Neural cell (in vitro differentiated cells): ENCODE data around the gene PDK2. TPM values are rescaled to one million over a fixed set of nuclear protein-coding genes. Genes with fewer than 3 reads are reported as not detected.

ENCODE experiments used
- H2AFZ ChIP-seq: fragments of 200-600, 300-800 bp; sonication (generic), shearing (Covaris generic); 2 replicates; pipeline ENCODE4 v1.6.0; 2014; ENCODE audit warnings: low read depth, mild to moderate bottlenecking, antibody characterized with exemption, low read length, moderate library complexity
- H3F3A ChIP-seq: fragments of 200-600 bp; shearing (Covaris generic); 2 replicates; pipeline ENCODE4 v1.6.1; 2016; ENCODE audit warnings: mild to moderate bottlenecking, moderate library complexity, mixed read lengths, antibody characterized with exemption, low read length; ENCODE audit not compliant: insufficient read depth, poor library complexity, severe bottlenecking
- H3K27ac ChIP-seq: fragments of 200-600, 300-800 bp; sonication (generic), shearing (Covaris generic); 2 replicates; pipeline ENCODE4 v1.5.1; 2014; ENCODE audit warnings: mild to moderate bottlenecking, low read length, moderate library complexity
- H3K27me3 ChIP-seq: fragments of 300-800, 200-600 bp; sonication (generic), shearing (Covaris generic); 2 replicates; pipeline ENCODE4 v1.6.0; 2014; ENCODE audit warnings: mild to moderate bottlenecking, low read depth, low read length, moderate library complexity; ENCODE audit not compliant: insufficient read depth
- H3K36me3 ChIP-seq: fragments of 300-800, 200-600 bp; sonication (generic), shearing (Covaris generic); 2 replicates; pipeline ENCODE4 v1.5.1; 2014; ENCODE audit warnings: mild to moderate bottlenecking, antibody characterized with exemption, low read length, moderate library complexity; ENCODE audit not compliant: insufficient read depth
- H3K4me2 ChIP-seq: fragments of 300-800, 200-600 bp; sonication (generic), shearing (Covaris generic); 2 replicates; pipeline ENCODE4 v1.6.0; 2014; ENCODE audit warnings: mild to moderate bottlenecking, low read length
- H3K4me3 ChIP-seq: fragments of 300-800, 200-600 bp; sonication (generic), shearing (Covaris generic); 2 replicates; pipeline ENCODE4 v1.5.1; 2014; ENCODE audit warnings: mild to moderate bottlenecking, low read length, moderate library complexity
- H3K79me2 ChIP-seq: fragments of 200-600 bp; shearing (Covaris generic); replicated peaks from 2 replicates; pipeline ENCODE4 v1.6.0; 2014; ENCODE audit warnings: mild to moderate bottlenecking, low read length, moderate library complexity; ENCODE audit not compliant: insufficient read depth
- H3K9ac ChIP-seq: fragments of 300-800, 200-600 bp; sonication (generic), shearing (Covaris generic); 2 replicates; pipeline ENCODE4 v1.6.1; 2016; ENCODE audit warnings: mild to moderate bottlenecking, low read length, mixed read lengths
- H3K9me2 ChIP-seq: fragments of 200-600 bp; shearing (Covaris generic); 2 replicates; pipeline ENCODE4 v1.6.1; 2016; ENCODE audit warnings: mild to moderate bottlenecking, low read length, mixed read lengths; ENCODE audit not compliant: insufficient read depth
- H3K9me3 ChIP-seq: fragments of 200-600, 300-800 bp; sonication (generic), shearing (Covaris generic); 2 replicates; pipeline ENCODE4 v1.6.1; 2016; ENCODE audit warnings: mild to moderate bottlenecking, mixed run types, low read length, moderate library complexity, mixed read lengths
- H4K20me1 ChIP-seq: fragments of 200-600 bp; shearing (Covaris generic); 2 replicates; pipeline ENCODE4 v1.6.1; 2016; ENCODE audit warnings: mild to moderate bottlenecking, mixed run types; ENCODE audit not compliant: insufficient read depth
- CTCF ChIP-seq: fragments of 450-650 bp; IDR thresholded peaks from 2 replicates; pipeline ENCODE4 v1.5.1; 2014; ENCODE audit warnings: antibody characterized with exemption, mild to moderate bottlenecking, moderate library complexity; ENCODE audit not compliant: poor library complexity, severe bottlenecking
- EP300 ChIP-seq: fragments of 450-650 bp; conservative IDR thresholded peaks from 2 replicates; pipeline ENCODE4 v1.6.1; 2014; ENCODE audit warnings: antibody characterized with exemption, mild to moderate bottlenecking, moderate library complexity; ENCODE audit not compliant: poor library complexity, severe bottlenecking
- EZH2 ChIP-seq: fragments of 200-600, 300-800 bp; shearing (Covaris generic), sonication (generic); IDR thresholded peaks from 2 replicates; pipeline ENCODE4 v1.6.1; 2014; ENCODE audit warnings: antibody characterized with exemption, low read length, borderline replicate concordance, mild to moderate bottlenecking; ENCODE audit not compliant: insufficient read depth, poor library complexity, severe bottlenecking
- MXI1 ChIP-seq: fragments of 450-650 bp; conservative IDR thresholded peaks from 2 replicates; pipeline ENCODE4 v1.6.1; 2014; ENCODE audit warnings: antibody characterized with exemption, mild to moderate bottlenecking; ENCODE audit not compliant: poor library complexity, severe bottlenecking
- POLR2AphosphoS5 ChIP-seq: IDR thresholded peaks from 2 replicates; pipeline ENCODE4 v1.6.1; 2012
- RAD21 ChIP-seq: fragments of 450-650 bp; conservative IDR thresholded peaks from 2 replicates; pipeline ENCODE4 v1.6.1; 2014; ENCODE audit warnings: antibody characterized with exemption, mild to moderate bottlenecking, moderate library complexity
- REST ChIP-seq: IDR thresholded peaks from 2 replicates; pipeline ENCODE4 v1.6.1; 2012; ENCODE audit warnings: borderline replicate concordance
- SMC3 ChIP-seq: fragments of 450-650 bp; conservative IDR thresholded peaks from 2 replicates; pipeline ENCODE4 v1.6.1; 2014; ENCODE audit warnings: antibody characterized with exemption, mild to moderate bottlenecking, moderate library complexity; ENCODE audit not compliant: poor library complexity
- TAF1 ChIP-seq: IDR thresholded peaks from 2 replicates; pipeline ENCODE4 v1.6.1; 2012; ENCODE audit warnings: low read depth
- polyA plus RNA-seq: library from polyadenylated mRNA; depleted of rRNA; stranded (reverse); fragments of >200 nt; gene quantifications from 2 replicates; pipeline ENCODE4 v1.2.3, GENCODE V29; 2014

Gene PDK2
- polyA plus RNA-seq, 1 donor from 2014 or later = 36.2 TPM

- Histone ChIP-seq H3K27ac (peak overlapping the region; percentile 78), H3K36me3 (no peaks in the 10 kb centered on the region)
- TF ChIP-seq RAD21 = no peak
- TF ChIP-seq POLR2AphosphoS5 = peak; percentile 7
- TF ChIP-seq MXI1 = no peak
Measured at GRCh38 chr17:50055055-50055425, 40.1 kb upstream of the PDK2 start.

GRCh38 chr17:50055426-50056216 lies 39.5 kb upstream of the PDK2 start, which contains the start of gene ITGA3:
Gene ITGA3 (plus strand): TSS chr17:50056110. CDS start chr17:50056440, 330 bp downstream.
- peak within 1 kb of the TSS; percentile 78 for H3K27ac ChIP-seq
- H3K9me2 ChIP-seq = no peaks in the 10 kb centered on the region
- no peaks in the 10 kb centered on the region for H3K9me3 ChIP-seq
- peak within 1 kb of the TSS; percentile 95 for H3K4me3 ChIP-seq
- no peaks in the 10 kb centered on the region for H3K27me3 ChIP-seq
- H3K9ac ChIP-seq = peak within 1 kb of the TSS; percentile 85
- H3K36me3 ChIP-seq = no peaks in the 10 kb centered on the region
- TF ChIP-seq EZH2 (no peak), POLR2AphosphoS5 (peak; percentile 15)
- H4K20me1 ChIP-seq = no peaks in the 10 kb centered on the region
- peaks cover 4% of the 10 kb centered on the region for H3F3A ChIP-seq
- H3K79me2 ChIP-seq = no peaks in the 10 kb centered on the region
- peak within 1 kb of the TSS; percentile 92 for H3K4me2 ChIP-seq
- peak within 1 kb of the TSS; percentile 73 for H2AFZ ChIP-seq

More at GRCh38 chr17:50055055-50055425, 40.1 kb upstream of the PDK2 start:
- peak overlapping the region; percentile 92 for H3K4me2 ChIP-seq
- peak overlapping the region; percentile 85 for H3K9ac ChIP-seq
- no peaks in the 10 kb centered on the region for H3K9me2 ChIP-seq
- peak overlapping the region; percentile 95 for H3K4me3 ChIP-seq
- no peaks in the 10 kb centered on the region for H3K9me3 ChIP-seq
- H4K20me1 ChIP-seq = no peaks in the 10 kb centered on the region
- no peaks in the 10 kb centered on the region for H3K27me3 ChIP-seq
- H2AFZ ChIP-seq = peak overlapping the region; percentile 73
- no peaks in the 10 kb centered on the region for H3K79me2 ChIP-seq
- peaks cover 4% of the 10 kb centered on the region for H3F3A ChIP-seq

GRCh38 chr17:50056217-50056960 lies 38.8 kb upstream of the PDK2 start:
- Histone ChIP-seq H3K36me3 (no peaks in the 10 kb centered on the region), H3K27me3 (no peaks in the 10 kb centered on the region), H4K20me1 (no peaks in the 10 kb centered on the region), H3K4me3 (peak overlapping the region; percentile 95), H3K27ac (peak overlapping the region; percentile 78), H3K9ac (peak overlapping the region; percentile 85), H3K79me2 (no peaks in the 10 kb centered on the region), H2AFZ (peak overlapping the region; percentile 73), H3K4me2 (peak overlapping the region; percentile 65), H3K9me3 (no peaks in the 10 kb centered on the region), H3K9me2 (no peaks in the 10 kb centered on the region), H3F3A (peaks cover 4% of the 10 kb centered on the region)
- TF ChIP-seq RAD21 = peak; percentile 59
- TF ChIP-seq EP300 = no peak
- peak; percentile 78 for TF ChIP-seq CTCF
- peak; percentile 60 for TF ChIP-seq SMC3
- TF ChIP-seq REST = no peak
- no peak for TF ChIP-seq TAF1
- peak; percentile 78 for TF ChIP-seq MXI1
- TF ChIP-seq POLR2AphosphoS5 = peak; percentile 36
- TF ChIP-seq EZH2 = no peak
